AG04450 (cell line): ENCODE results near the gene OR2AT4. TPM values are rescaled to one million over a fixed set of nuclear protein-coding genes. Genes with fewer than 3 reads are reported as not detected.

Experiments
- CTCF ChIA-PET: fragments of 300-600, 350-600 bp; formaldehyde crosslinking; extraction: SDS; loops from one replicate; lab custom pipeline; 2022; ENCODE audit warnings: antibody characterized with exemption, inconsistent platforms; lab: Charles Lee
- POLR2A ChIA-PET: fragments of 350-600 bp; formaldehyde crosslinking; extraction: SDS; loops from one replicate; lab custom pipeline; 2021; ENCODE audit warnings: antibody characterized with exemption, inconsistent platforms; lab: Yijun Ruan, JAX
- DNase-seq: peaks from one replicate; pipeline ENCODE4 v3.0.0-alpha.2; 2011; ENCODE audit warnings: low read depth, low spot score
- H3K27ac ChIP-seq: one replicate; pipeline ENCODE4 v1.5.1; 2012; ENCODE audit warnings: low read depth, low read length, control low read depth
- H3K27me3 ChIP-seq: one replicate; pipeline ENCODE4 v1.6.0; 2012; ENCODE audit warnings: low read length; ENCODE audit not compliant: control insufficient read depth, insufficient read depth
- H3K4me3 ChIP-seq: 2 replicates; pipeline ENCODE4 v1.5.1; 2011; ENCODE audit warnings: mild to moderate bottlenecking, low read depth, low read length, control low read depth
- H3K9me3 ChIP-seq: 2 replicates; pipeline ENCODE4 v1.5.1; 2012; ENCODE audit warnings: low read length; ENCODE audit not compliant: control insufficient read depth, insufficient read depth
- CTCF ChIP-seq: IDR thresholded peaks from 2 replicates; pipeline ENCODE4 v1.5.1; 2011; ENCODE audit warnings: low read depth, low read length, control low read depth, inconsistent platforms
- polyA plus RNA-seq: library from polyadenylated mRNA; depleted of rRNA; stranded (reverse); fragments of >200 nt; gene quantifications from 2 replicates; pipeline ENCODE4 v1.2.3, GENCODE V29; 2011

Gene OR2AT4
- polyA plus RNA-seq, 1 experiment, result not detected

GRCh38 chr11:75066061-75066460, 30.6 kb downstream of the OR2AT4 start:
- no peak for TF ChIP-seq CTCF
- H3K27ac ChIP-seq, result no peak overlapping the region
- CTCF ChIA-PET, result interaction anchor here (0.6 to 1.5 kb wide), 3 partner anchors 32 to 139 kb away, joined by 3 to 6 read pairs (median 3); no protein-coding TSS in a partner anchor
- peaks cover 10% of the 10 kb centered on the region for H3K27me3 ChIP-seq
- H3K9me3 ChIP-seq, result no peaks in the 10 kb centered on the region
- POLR2A ChIA-PET, result no interaction called here
- no peak for DNase-seq
- H3K4me3 ChIP-seq, result no peak overlapping the region

GRCh38 chr11:75063741-75064314, 32.8 kb downstream of the OR2AT4 start:
- Histone ChIP-seq H3K27me3 (peaks cover 16% of the 10 kb centered on the region), H3K9me3 (no peaks in the 10 kb centered on the region), H3K27ac (no peak overlapping the region), H3K4me3 (no peak overlapping the region)
- DNase-seq, result no peak
- ChIA-PET CTCF (interaction anchor here (1.6 to 2.0 kb wide), 5 partner anchors 32 to 185 kb away, joined by 4 to 9 read pairs (median 5); no protein-coding TSS in a partner anchor), POLR2A (no interaction called here)
- no peak for TF ChIP-seq CTCF

- Histone ChIP-seq H3K9me3 (no peaks in the 10 kb centered on the region), H3K27me3 (peaks cover 19% of the 10 kb centered on the region), H3K27ac (no peak overlapping the region), H3K4me3 (no peak overlapping the region)
- DNase-seq, result no peak
- ChIA-PET POLR2A (no interaction called here), CTCF (interaction anchor here (0.9 kb wide), 1 partner anchor 28 kb away, joined by 3 read pairs; no protein-coding TSS in a partner anchor)
- no peak for TF ChIP-seq CTCF
These were observed 37.4 kb downstream of the OR2AT4 start for GRCh38 chr11:75059299-75059698.

- Histone ChIP-seq H3K9me3 (no peaks in the 10 kb centered on the region), H3K27ac (no peak overlapping the region), H3K4me3 (no peak overlapping the region), H3K27me3 (peaks cover 17% of the 10 kb centered on the region)
- POLR2A ChIA-PET, result no interaction called here
- CTCF ChIA-PET, result interaction anchor here (1.2 to 1.6 kb wide), 3 partner anchors 24 to 84 kb away, joined by 4 to 7 read pairs (median 6); no protein-coding TSS in a partner anchor
- no peak for TF ChIP-seq CTCF
- DNase-seq, result no peak
These were observed 39.9 kb downstream of the OR2AT4 start for GRCh38 chr11:75056814-75057213.

- CTCF ChIA-PET, result interaction anchor here (1.2 to 1.6 kb wide), 3 partner anchors 23 to 85 kb away, joined by 4 to 7 read pairs (median 6); no protein-coding TSS in a partner anchor
- H3K4me3 ChIP-seq, result no peak overlapping the region
- no peak for DNase-seq
- peaks cover 15% of the 10 kb centered on the region for H3K27me3 ChIP-seq
- no peaks in the 10 kb centered on the region for H3K9me3 ChIP-seq
- no peak overlapping the region for H3K27ac ChIP-seq
- POLR2A ChIA-PET, result no interaction called here
- TF ChIP-seq CTCF, result no peak
These were observed 41.2 kb downstream of the OR2AT4 start for GRCh38 chr11:75055511-75055910.
